ENCODE measurements around the gene MRPL33. TPM values are rescaled to one million over a fixed set of nuclear protein-coding genes. Genes with fewer than 3 reads are reported as not detected.
"Not testable (repeated sequence)": the region's sequence is repeated elsewhere in the genome, so short reads cannot be mapped to it uniquely, and the experiment has no call there.

Gene MRPL33
- total and polyA plus RNA-seq, 4 donors = 59.9 to 174 (median 123) TPM

- DNase-seq = no peak
- 65 to 90% methylated on average over 3 of the region's 3 CpGs for WGBS, 2 donors
- no peak for TF ChIP-seq CTCF (IDR thresholded peaks at IDR 0.05; ENCODE audit: control extremely low read depth, extremely low read depth)
- no peak overlapping the region for H3K9ac ChIP-seq (ENCODE audit: insufficient read depth in 1 of 2, low read length in 2 of 2)
- H3K4me1 ChIP-seq (ENCODE audit: control insufficient read depth in 5 of 5, insufficient read depth in 5 of 5, low read length in 5 of 5) = peaks cover 0 to 7% (median 0%) of the 10 kb centered on the region in 5 donors
- peaks cover 0 to 2% (median 0%) of the 10 kb centered on the region in 4 donors for H3K9me3 ChIP-seq (ENCODE audit: control insufficient read depth in 4 of 4, insufficient read depth in 3 of 4, low read length in 3 of 4)
- H3K27me3 ChIP-seq (ENCODE audit: control insufficient read depth in 3 of 3, insufficient read depth in 3 of 3, low read length in 2 of 3) = no peaks in the 10 kb centered on the region
- ATAC-seq (ENCODE audit: insufficient read depth, low FRiP score) = no peak
- no peaks in the 10 kb centered on the region for H3K36me3 ChIP-seq (ENCODE audit: control insufficient read depth in 4 of 4, insufficient read depth in 4 of 4, low read length in 4 of 4)
- no peak overlapping the region for H3K4me3 ChIP-seq
- no peak overlapping the region for H3K27ac ChIP-seq (ENCODE audit: low read depth in 1 of 2, low read length in 1 of 2)
Observed at GRCh38 chr2:27741673-27742072, 29.8 kb upstream of the MRPL33 start.

- no peaks in the 10 kb centered on the region for H3K27me3 ChIP-seq (ENCODE audit: control insufficient read depth in 3 of 3, insufficient read depth in 3 of 3, low read length in 2 of 3)
- DNase-seq (no peak), ATAC-seq (ENCODE audit: insufficient read depth, low FRiP score) (no peak)
- no peak overlapping the region for H3K9ac ChIP-seq (ENCODE audit: insufficient read depth in 1 of 2, low read length in 2 of 2)
- no peak overlapping the region for H3K4me3 ChIP-seq
- no peak for TF ChIP-seq CTCF (IDR thresholded peaks at IDR 0.05; ENCODE audit: control extremely low read depth, extremely low read depth)
- peaks cover 0 to 5% (median 0%) of the 10 kb centered on the region in 5 donors for H3K4me1 ChIP-seq (ENCODE audit: control insufficient read depth in 5 of 5, insufficient read depth in 5 of 5, low read length in 5 of 5)
- no peak overlapping the region for H3K27ac ChIP-seq (ENCODE audit: low read depth in 1 of 2, low read length in 1 of 2)
- H3K36me3 ChIP-seq (ENCODE audit: control insufficient read depth in 4 of 4, insufficient read depth in 4 of 4, low read length in 4 of 4) = no peaks in the 10 kb centered on the region
- peaks cover 0 to 2% (median 0%) of the 10 kb centered on the region in 4 donors for H3K9me3 ChIP-seq (ENCODE audit: control insufficient read depth in 4 of 4, insufficient read depth in 3 of 4, low read length in 3 of 4)
- 95 to 97% methylated on average over 9 of the region's 9 CpGs for WGBS, 2 donors
Observed at GRCh38 chr2:27742571-27742970, 28.9 kb upstream of the MRPL33 start.

- not testable (repeated sequence) for H3K36me3 ChIP-seq (ENCODE audit: control insufficient read depth in 4 of 4, insufficient read depth in 4 of 4, low read length in 4 of 4); H3K27me3 ChIP-seq (ENCODE audit: control insufficient read depth in 3 of 3, insufficient read depth in 3 of 3, low read length in 2 of 3); H3K4me3 ChIP-seq; H3K27ac ChIP-seq (ENCODE audit: low read depth in 1 of 2, low read length in 1 of 2); ATAC-seq (ENCODE audit: insufficient read depth, low FRiP score); H3K4me1 ChIP-seq (ENCODE audit: control insufficient read depth in 5 of 5, insufficient read depth in 5 of 5, low read length in 5 of 5); DNase-seq; H3K9me3 ChIP-seq (ENCODE audit: control insufficient read depth in 4 of 4, insufficient read depth in 3 of 4, low read length in 3 of 4); H3K9ac ChIP-seq (ENCODE audit: insufficient read depth in 1 of 2, low read length in 2 of 2)
Observed at GRCh38 chr2:27745494-27745893, 26.0 kb upstream of the MRPL33 start.

- Histone ChIP-seq H3K27ac (ENCODE audit: low read depth in 1 of 2, low read length in 1 of 2) (no peak overlapping the region), H3K9me3 (ENCODE audit: control insufficient read depth in 4 of 4, insufficient read depth in 3 of 4, low read length in 3 of 4) (peaks cover 0 to 7% (median 2%) of the 10 kb centered on the region in 4 donors), H3K36me3 (ENCODE audit: control insufficient read depth in 4 of 4, insufficient read depth in 4 of 4, low read length in 4 of 4) (no peaks in the 10 kb centered on the region), H3K27me3 (ENCODE audit: control insufficient read depth in 3 of 3, insufficient read depth in 3 of 3, low read length in 2 of 3) (no peaks in the 10 kb centered on the region), H3K4me1 (ENCODE audit: control insufficient read depth in 5 of 5, insufficient read depth in 5 of 5, low read length in 5 of 5) (no peaks in the 10 kb centered on the region), H3K4me3 (no peak overlapping the region), H3K9ac (ENCODE audit: insufficient read depth in 1 of 2, low read length in 2 of 2) (no peak overlapping the region)
- TF ChIP-seq CTCF (IDR thresholded peaks at IDR 0.05; ENCODE audit: control extremely low read depth, extremely low read depth) = no peak
- ATAC-seq (ENCODE audit: insufficient read depth, low FRiP score) (no peak), DNase-seq (no peak)
- WGBS, 2 donors = 80 to 85% methylated on average over 2 of the region's 2 CpGs
Observed at GRCh38 chr2:27746325-27746724, 25.2 kb upstream of the MRPL33 start.
